Neural cell (in vitro differentiated cells): ENCODE results near the gene CNTNAP5. TPM values are rescaled to one million over a fixed set of nuclear protein-coding genes. Genes with fewer than 3 reads are reported as not detected.

Source experiments
- H2AFZ ChIP-seq: fragments of 200-600, 300-800 bp; sonication (generic), shearing (Covaris generic); 2 replicates; pipeline ENCODE4 v1.6.0; 2014; ENCODE audit warnings: low read depth, mild to moderate bottlenecking, antibody characterized with exemption, low read length, moderate library complexity
- H3F3A ChIP-seq: fragments of 200-600 bp; shearing (Covaris generic); 2 replicates; pipeline ENCODE4 v1.6.1; 2016; ENCODE audit warnings: mild to moderate bottlenecking, moderate library complexity, mixed read lengths, antibody characterized with exemption, low read length; ENCODE audit not compliant: insufficient read depth, poor library complexity, severe bottlenecking
- H3K27ac ChIP-seq: fragments of 200-600, 300-800 bp; sonication (generic), shearing (Covaris generic); 2 replicates; pipeline ENCODE4 v1.5.1; 2014; ENCODE audit warnings: mild to moderate bottlenecking, low read length, moderate library complexity
- H3K27me3 ChIP-seq: fragments of 300-800, 200-600 bp; sonication (generic), shearing (Covaris generic); 2 replicates; pipeline ENCODE4 v1.6.0; 2014; ENCODE audit warnings: mild to moderate bottlenecking, low read depth, low read length, moderate library complexity; ENCODE audit not compliant: insufficient read depth
- H3K36me3 ChIP-seq: fragments of 300-800, 200-600 bp; sonication (generic), shearing (Covaris generic); 2 replicates; pipeline ENCODE4 v1.5.1; 2014; ENCODE audit warnings: mild to moderate bottlenecking, antibody characterized with exemption, low read length, moderate library complexity; ENCODE audit not compliant: insufficient read depth
- H3K4me2 ChIP-seq: fragments of 300-800, 200-600 bp; sonication (generic), shearing (Covaris generic); 2 replicates; pipeline ENCODE4 v1.6.0; 2014; ENCODE audit warnings: mild to moderate bottlenecking, low read length
- H3K4me3 ChIP-seq: fragments of 300-800, 200-600 bp; sonication (generic), shearing (Covaris generic); 2 replicates; pipeline ENCODE4 v1.5.1; 2014; ENCODE audit warnings: mild to moderate bottlenecking, low read length, moderate library complexity
- H3K79me2 ChIP-seq: fragments of 200-600 bp; shearing (Covaris generic); replicated peaks from 2 replicates; pipeline ENCODE4 v1.6.0; 2014; ENCODE audit warnings: mild to moderate bottlenecking, low read length, moderate library complexity; ENCODE audit not compliant: insufficient read depth
- H3K9ac ChIP-seq: fragments of 300-800, 200-600 bp; sonication (generic), shearing (Covaris generic); 2 replicates; pipeline ENCODE4 v1.6.1; 2016; ENCODE audit warnings: mild to moderate bottlenecking, low read length, mixed read lengths
- H3K9me2 ChIP-seq: fragments of 200-600 bp; shearing (Covaris generic); 2 replicates; pipeline ENCODE4 v1.6.1; 2016; ENCODE audit warnings: mild to moderate bottlenecking, low read length, mixed read lengths; ENCODE audit not compliant: insufficient read depth
- H3K9me3 ChIP-seq: fragments of 200-600, 300-800 bp; sonication (generic), shearing (Covaris generic); 2 replicates; pipeline ENCODE4 v1.6.1; 2016; ENCODE audit warnings: mild to moderate bottlenecking, mixed run types, low read length, moderate library complexity, mixed read lengths
- H4K20me1 ChIP-seq: fragments of 200-600 bp; shearing (Covaris generic); 2 replicates; pipeline ENCODE4 v1.6.1; 2016; ENCODE audit warnings: mild to moderate bottlenecking, mixed run types; ENCODE audit not compliant: insufficient read depth
- CTCF ChIP-seq: fragments of 450-650 bp; IDR thresholded peaks from 2 replicates; pipeline ENCODE4 v1.5.1; 2014; ENCODE audit warnings: antibody characterized with exemption, mild to moderate bottlenecking, moderate library complexity; ENCODE audit not compliant: poor library complexity, severe bottlenecking
- EP300 ChIP-seq: fragments of 450-650 bp; conservative IDR thresholded peaks from 2 replicates; pipeline ENCODE4 v1.6.1; 2014; ENCODE audit warnings: antibody characterized with exemption, mild to moderate bottlenecking, moderate library complexity; ENCODE audit not compliant: poor library complexity, severe bottlenecking
- EZH2 ChIP-seq: fragments of 200-600, 300-800 bp; shearing (Covaris generic), sonication (generic); IDR thresholded peaks from 2 replicates; pipeline ENCODE4 v1.6.1; 2014; ENCODE audit warnings: antibody characterized with exemption, low read length, borderline replicate concordance, mild to moderate bottlenecking; ENCODE audit not compliant: insufficient read depth, poor library complexity, severe bottlenecking
- MXI1 ChIP-seq: fragments of 450-650 bp; conservative IDR thresholded peaks from 2 replicates; pipeline ENCODE4 v1.6.1; 2014; ENCODE audit warnings: antibody characterized with exemption, mild to moderate bottlenecking; ENCODE audit not compliant: poor library complexity, severe bottlenecking
- POLR2AphosphoS5 ChIP-seq: IDR thresholded peaks from 2 replicates; pipeline ENCODE4 v1.6.1; 2012
- RAD21 ChIP-seq: fragments of 450-650 bp; conservative IDR thresholded peaks from 2 replicates; pipeline ENCODE4 v1.6.1; 2014; ENCODE audit warnings: antibody characterized with exemption, mild to moderate bottlenecking, moderate library complexity
- REST ChIP-seq: IDR thresholded peaks from 2 replicates; pipeline ENCODE4 v1.6.1; 2012; ENCODE audit warnings: borderline replicate concordance
- SMC3 ChIP-seq: fragments of 450-650 bp; conservative IDR thresholded peaks from 2 replicates; pipeline ENCODE4 v1.6.1; 2014; ENCODE audit warnings: antibody characterized with exemption, mild to moderate bottlenecking, moderate library complexity; ENCODE audit not compliant: poor library complexity
- TAF1 ChIP-seq: IDR thresholded peaks from 2 replicates; pipeline ENCODE4 v1.6.1; 2012; ENCODE audit warnings: low read depth
- polyA plus RNA-seq: library from polyadenylated mRNA; depleted of rRNA; stranded (reverse); fragments of >200 nt; gene quantifications from 2 replicates; pipeline ENCODE4 v1.2.3, GENCODE V29; 2014

Gene CNTNAP5
- polyA plus RNA-seq, 1 donor from 2014 or later: 19.3 TPM

GRCh38 chr2:124834331-124834730, 809.2 kb downstream of the CNTNAP5 start:
- Histone ChIP-seq H3K9ac (no peak overlapping the region), H3K4me2 (no peak overlapping the region), H3K79me2 (no peaks in the 10 kb centered on the region), H3K27ac (no peak overlapping the region), H3K9me3 (no peaks in the 10 kb centered on the region), H2AFZ (no peak overlapping the region), H3K27me3 (no peaks in the 10 kb centered on the region), H3F3A (no peaks in the 10 kb centered on the region), H3K9me2 (no peaks in the 10 kb centered on the region), H3K4me3 (no peak overlapping the region), H3K36me3 (peaks cover 12% of the 10 kb centered on the region), H4K20me1 (no peaks in the 10 kb centered on the region)
- TF ChIP-seq MXI1: no peak
- TF ChIP-seq EP300: no peak
- TF ChIP-seq RAD21: no peak
- TF ChIP-seq POLR2AphosphoS5: no peak
- TF ChIP-seq CTCF: no peak
- TF ChIP-seq TAF1: no peak
- TF ChIP-seq REST: no peak
- TF ChIP-seq SMC3: no peak
- no peak for TF ChIP-seq EZH2

- Histone ChIP-seq H3K9me2 (no peaks in the 10 kb centered on the region), H3K27me3 (no peaks in the 10 kb centered on the region)
- no peak for TF ChIP-seq MXI1
- TF ChIP-seq EZH2: no peak
- TF ChIP-seq SMC3: no peak
- no peak for TF ChIP-seq REST
- TF ChIP-seq TAF1: no peak
- no peak for TF ChIP-seq CTCF
- TF ChIP-seq EP300: no peak
- TF ChIP-seq RAD21: no peak
- TF ChIP-seq POLR2AphosphoS5: no peak
These were observed 810.2 kb downstream of the CNTNAP5 start for GRCh38 chr2:124835331-124835730.

More at GRCh38 chr2:124835331-124835730, 810.2 kb downstream of the CNTNAP5 start:
- no peak overlapping the region for H2AFZ ChIP-seq
- H4K20me1 ChIP-seq: no peaks in the 10 kb centered on the region
- H3K9me3 ChIP-seq: no peaks in the 10 kb centered on the region
- no peak overlapping the region for H3K9ac ChIP-seq
- H3K4me2 ChIP-seq: no peak overlapping the region
- H3K4me3 ChIP-seq: no peak overlapping the region
- H3K79me2 ChIP-seq: no peaks in the 10 kb centered on the region
- no peak overlapping the region for H3K27ac ChIP-seq
- H3K36me3 ChIP-seq: peaks cover 12% of the 10 kb centered on the region
- no peaks in the 10 kb centered on the region for H3F3A ChIP-seq
